ENCODE results near the gene IGBP1.

The IGBP1 gene

DNA sequence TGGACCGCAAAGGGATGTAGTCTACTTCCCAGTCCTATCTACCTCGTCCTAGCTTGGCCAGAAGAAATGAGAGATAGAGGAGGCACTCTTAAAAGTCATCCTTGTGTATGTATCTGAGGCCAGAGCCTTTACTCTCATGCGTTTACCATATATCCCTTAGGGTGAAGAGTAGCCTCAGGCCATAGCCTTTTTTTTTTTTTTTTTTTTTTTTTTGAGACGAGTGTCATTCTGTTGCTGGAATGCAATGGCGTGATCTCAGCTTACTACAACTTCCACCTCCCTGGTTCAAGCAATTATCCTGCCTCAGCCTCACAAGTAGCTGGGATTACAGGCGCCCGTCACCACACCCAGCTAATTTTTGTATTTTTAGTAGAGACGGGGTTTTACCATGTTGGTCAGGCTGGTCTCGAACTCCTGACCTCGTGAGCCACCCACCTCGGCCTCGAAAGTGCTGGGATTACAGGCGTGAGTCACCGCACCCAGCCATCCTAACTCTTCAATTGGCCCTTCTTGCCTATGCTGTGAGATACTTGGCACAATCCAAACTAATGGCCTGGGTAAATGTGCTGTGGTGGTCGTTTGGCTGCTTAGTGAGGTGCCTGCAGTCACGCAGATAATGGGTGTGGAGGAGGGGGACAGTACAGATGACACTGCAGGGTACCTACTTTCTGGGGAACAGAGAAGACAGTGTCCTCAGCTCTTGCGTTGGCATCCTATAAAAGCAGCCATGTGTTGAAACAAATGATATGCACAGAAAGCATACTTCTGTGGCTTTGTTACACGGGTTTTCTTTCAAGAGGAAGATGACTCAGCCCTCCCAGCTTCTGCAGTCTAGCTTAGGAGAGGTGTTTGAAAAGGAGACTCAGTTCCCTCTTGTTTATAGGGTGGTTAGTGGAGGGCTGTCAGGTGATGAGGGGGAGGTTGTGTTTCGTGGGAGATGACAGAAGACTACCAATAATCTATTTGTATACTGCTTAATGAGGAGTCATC lies 33.6 kb downstream of the IGBP1 start:
- TF ChIP-seq CTCF (IDR thresholded peaks at IDR 0.05; ENCODE audit: insufficient read depth, low read depth, low read length, missing control alignments): no peak
- no peak for DNase-seq (ENCODE audit: low read depth)
- no peak overlapping the region for H3K4me3 ChIP-seq (ENCODE audit: low read depth, low read length)

DNA sequence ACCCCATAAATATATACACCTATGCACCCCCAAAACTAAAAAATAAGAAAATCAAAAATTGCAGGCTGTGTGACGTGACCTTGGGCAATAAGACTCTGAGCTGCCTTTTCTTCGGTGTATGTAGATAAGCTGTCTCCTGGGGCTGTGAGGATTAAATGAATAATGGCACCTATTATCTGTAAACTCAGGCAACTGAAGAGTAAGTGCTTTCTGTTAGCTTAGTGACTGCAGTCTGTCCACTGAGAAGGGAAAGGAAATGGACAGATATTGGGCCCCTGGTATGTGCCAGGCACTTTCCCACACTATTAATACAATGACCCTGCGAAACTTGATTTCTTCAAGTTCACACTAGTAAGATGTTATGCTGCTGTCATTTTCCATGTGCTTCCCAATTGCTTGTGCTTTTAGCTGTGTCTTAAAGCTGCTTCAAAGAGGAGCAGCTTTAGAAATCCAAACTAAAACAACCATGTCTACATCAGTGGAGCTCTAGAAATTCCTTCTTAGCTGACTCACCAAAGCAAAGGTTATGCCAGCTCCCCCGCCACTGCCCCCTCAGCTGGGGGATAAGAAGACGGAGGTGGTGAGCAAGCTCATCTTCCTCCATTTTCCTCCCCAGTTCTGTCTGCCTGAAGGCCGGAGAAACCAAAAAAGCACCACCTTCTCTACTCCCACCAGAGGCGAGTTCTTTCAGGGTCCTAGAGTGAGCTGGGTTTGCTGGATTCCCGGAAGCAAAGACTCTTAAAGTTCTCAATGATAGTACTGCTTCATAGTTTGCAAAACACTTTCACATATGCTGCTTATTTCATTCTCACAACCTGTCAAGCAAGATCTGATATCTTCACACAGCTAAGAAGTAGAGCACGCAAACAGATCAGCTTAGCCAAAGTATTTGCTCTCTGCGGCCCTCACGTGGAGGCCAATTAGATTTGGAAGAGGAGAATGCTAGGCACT lies 35.3 kb downstream of the IGBP1 start:
- no peak overlapping the region for H3K4me3 ChIP-seq (ENCODE audit: low read depth, low read length)
- DNase-seq (ENCODE audit: low read depth): no peak
- TF ChIP-seq CTCF (IDR thresholded peaks at IDR 0.05; ENCODE audit: insufficient read depth, low read depth, low read length, missing control alignments): no peak

DNA sequence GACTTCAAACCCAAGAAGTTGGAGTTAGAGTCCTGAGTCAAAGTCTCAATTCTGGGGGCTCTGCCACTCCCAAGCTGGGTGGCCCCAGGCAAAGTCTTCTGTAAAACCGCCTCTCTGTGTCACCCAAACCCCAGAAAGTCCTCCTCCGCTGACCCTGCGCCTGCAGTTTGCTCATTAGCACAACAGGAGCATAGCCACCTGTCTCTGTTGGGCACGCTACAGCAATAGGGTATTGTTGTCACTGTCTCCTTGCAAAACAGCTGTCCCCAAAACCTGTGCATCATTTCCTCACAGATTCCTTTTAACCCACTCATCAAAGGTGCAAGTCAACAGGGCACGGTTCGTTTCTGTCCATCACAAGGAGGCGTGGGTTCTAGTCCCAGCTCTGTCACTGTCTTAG lies 36.0 kb downstream of the IGBP1 start:
- DNase-seq (ENCODE audit: low read depth): no peak
- no peak for TF ChIP-seq CTCF (IDR thresholded peaks at IDR 0.05; ENCODE audit: insufficient read depth, low read depth, low read length, missing control alignments)
- H3K4me3 ChIP-seq (ENCODE audit: low read depth, low read length): no peak overlapping the region

- no peak for TF ChIP-seq CTCF (IDR thresholded peaks at IDR 0.05; ENCODE audit: insufficient read depth, low read depth, low read length, missing control alignments)
- no peak overlapping the region for H3K4me3 ChIP-seq (ENCODE audit: low read depth, low read length)
- DNase-seq (ENCODE audit: low read depth): no peak
These were observed 38.4 kb downstream of the IGBP1 start for GRCh38 chrX:70171624-70172023.

GRCh38 chrX:70172221-70172620 lies 39.0 kb downstream of the IGBP1 start:
- no peak overlapping the region for H3K4me3 ChIP-seq (ENCODE audit: low read depth, low read length)
- DNase-seq (ENCODE audit: low read depth): no peak
- no peak for TF ChIP-seq CTCF (IDR thresholded peaks at IDR 0.05; ENCODE audit: insufficient read depth, low read depth, low read length, missing control alignments)

- no peak for TF ChIP-seq CTCF (IDR thresholded peaks at IDR 0.05; ENCODE audit: insufficient read depth, low read depth, low read length, missing control alignments)
- no peak overlapping the region for H3K4me3 ChIP-seq (ENCODE audit: low read depth, low read length)
- no peak for DNase-seq (ENCODE audit: low read depth)
These were observed 39.7 kb downstream of the IGBP1 start for GRCh38 chrX:70172964-70173363.

Data from GM12865 (cell line).